Heart left ventricle (tissue), 13 donors: ENCODE data around the gene NRCAM.

Source experiments
- POLR2A ChIP-seq, 2 donors: fragments of 450-650 bp; IDR thresholded peaks; one replicate each; pipeline ENCODE4 v1.6.1; 2017; ENCODE audit warnings: antibody characterized with exemption in 2 of 2, mild to moderate bottlenecking in 2 of 2, moderate library complexity in 2 of 2
- TF ChIP-seq, protein P1 (sequence below), 12 donors: fragments of 200-600 bp; sonication (generic) in 4 of 12; IDR thresholded peaks; one replicate each; pipeline versions ENCODE4 v1.5.0 to v1.8.0; 2018 to 2022; ENCODE audit warnings: antibody characterized with exemption in 12 of 12, mild to moderate bottlenecking in 5 of 12
- donor health status: ischemic (EF 13 %, LVEDD 7.1; RV severe dilation, severe dysfunction).
- donor health status: DM: no; HTN: yes; CAD: no.
- donor health status: DM: no; HTN: no; CAD: no.
- donor health status: ischemic (EF 25% LVEDD 6.9; RV normal size, moderate dysfunction).
- donor health status: ischemic (EF 25% LVEDD 5.7; RV mildly dilated, moderate dysfunction).
- donor health status: ischemic (EF 35%, LVEDD 5.7; RV mildly dilated, moderate dysfunction).
- donor health status: nonischemic (EF 11% LVEDD 7.7; RV severe dilation, severe dysfunction).
- donor health status: DM: yes; HTN: yes; CAD: no.
- donor health status: PGD.
- donor health status: ischemic (EF 29% LVEDD 5.4; RV normal size, mild dysfunction).
- donor health status: nonischemic (EF 23%, LVEDD 6.1; RV moderate dilation, normal function).

DNA sequence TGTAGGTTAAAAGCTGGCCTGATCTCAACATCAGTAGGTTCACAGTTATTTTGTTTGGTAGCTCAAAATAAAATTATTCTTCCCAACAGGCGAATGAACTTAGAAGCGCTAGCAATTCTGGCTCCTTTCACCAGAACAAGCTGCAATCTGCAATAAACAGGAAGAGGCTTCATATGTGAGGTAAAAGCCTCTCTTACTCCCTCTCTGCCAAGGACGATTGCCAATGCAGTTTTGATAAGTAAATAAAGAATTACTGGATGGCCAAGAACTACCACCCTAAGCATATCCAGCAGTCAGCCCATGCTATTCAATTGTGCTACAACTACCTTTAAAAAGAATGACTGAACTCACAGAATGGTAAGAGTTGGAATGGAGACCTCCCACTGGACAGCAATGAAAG lies 176.1 kb downstream of the NRCAM start:
- TF ChIP-seq, protein P1, sequence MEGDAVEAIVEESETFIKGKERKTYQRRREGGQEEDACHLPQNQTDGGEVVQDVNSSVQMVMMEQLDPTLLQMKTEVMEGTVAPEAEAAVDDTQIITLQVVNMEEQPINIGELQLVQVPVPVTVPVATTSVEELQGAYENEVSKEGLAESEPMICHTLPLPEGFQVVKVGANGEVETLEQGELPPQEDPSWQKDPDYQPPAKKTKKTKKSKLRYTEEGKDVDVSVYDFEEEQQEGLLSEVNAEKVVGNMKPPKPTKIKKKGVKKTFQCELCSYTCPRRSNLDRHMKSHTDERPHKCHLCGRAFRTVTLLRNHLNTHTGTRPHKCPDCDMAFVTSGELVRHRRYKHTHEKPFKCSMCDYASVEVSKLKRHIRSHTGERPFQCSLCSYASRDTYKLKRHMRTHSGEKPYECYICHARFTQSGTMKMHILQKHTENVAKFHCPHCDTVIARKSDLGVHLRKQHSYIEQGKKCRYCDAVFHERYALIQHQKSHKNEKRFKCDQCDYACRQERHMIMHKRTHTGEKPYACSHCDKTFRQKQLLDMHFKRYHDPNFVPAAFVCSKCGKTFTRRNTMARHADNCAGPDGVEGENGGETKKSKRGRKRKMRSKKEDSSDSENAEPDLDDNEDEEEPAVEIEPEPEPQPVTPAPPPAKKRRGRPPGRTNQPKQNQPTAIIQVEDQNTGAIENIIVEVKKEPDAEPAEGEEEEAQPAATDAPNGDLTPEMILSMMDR (IDR thresholded peaks at IDR 0.05), result no peak
- no peak for TF ChIP-seq POLR2A (IDR thresholded peaks at IDR 0.05)
